Measurements from ENCODE around the gene DNAJB4. TPM values are rescaled to one million over a fixed set of nuclear protein-coding genes. Genes with fewer than 3 reads are reported as not detected.
A peak's percentile ranks its signal among the peaks of the same experiment; 100 is the strongest.

DNAJB4 gene
- polyA plus RNA-seq (2013, experiment 1 of 2) = 19.4 TPM
- polyA plus RNA-seq (2013, experiment 2 of 2) = 26.2 TPM

GRCh38 chr1:78004719-78005447, at the start of gene DNAJB4:
Gene DNAJB4 (plus strand): TSS chr1:78004939. CDS start chr1:78005111, 172 bp downstream.
- peak within 1 kb of the TSS; percentile 48 for H3K4me3 ChIP-seq (ENCODE audit: extremely low read depth, insufficient read depth, low read length, poor library complexity, severe bottlenecking)
- no peaks in the 10 kb centered on the region for H3K4me1 ChIP-seq (ENCODE audit: control insufficient read depth, insufficient read depth, low read length, poor library complexity, severe bottlenecking)
- peak within 1 kb of the TSS; percentile 98 for H3K27ac ChIP-seq (ENCODE audit: low read depth, low read length, severe bottlenecking)
- 2 to 12% methylated on average over 6 to 10 of the region's 12 CpGs for WGBS, 2 experiments (ENCODE audit: insufficient coverage in 2 of 2)
- H3K36me3 ChIP-seq (ENCODE audit: control insufficient read depth, insufficient read depth, low read length) = no peaks in the 10 kb centered on the region
- no peaks in the 10 kb centered on the region for H3K9me3 ChIP-seq (ENCODE audit: control insufficient read depth, low read length)

GRCh38 chr1:77955709-77956108, 49.0 kb upstream of the DNAJB4 start:
- no peak overlapping the region for H3K4me3 ChIP-seq (ENCODE audit: extremely low read depth, insufficient read depth, low read length, poor library complexity, severe bottlenecking)
- WGBS, 2 experiments (ENCODE audit: insufficient coverage in 2 of 2) = no CpG with 5 or more reads among the region's 3 CpGs
- no peaks in the 10 kb centered on the region for H3K4me1 ChIP-seq (ENCODE audit: control insufficient read depth, insufficient read depth, low read length, poor library complexity, severe bottlenecking)
- no peak overlapping the region for H3K27ac ChIP-seq (ENCODE audit: low read depth, low read length, severe bottlenecking)
- H3K36me3 ChIP-seq (ENCODE audit: control insufficient read depth, insufficient read depth, low read length) = peaks cover 94% of the 10 kb centered on the region
- no peaks in the 10 kb centered on the region for H3K9me3 ChIP-seq (ENCODE audit: control insufficient read depth, low read length)

GRCh38 chr1:77956464-77956863, 48.3 kb upstream of the DNAJB4 start:
- WGBS, 2 experiments (ENCODE audit: insufficient coverage in 2 of 2) = no CpG with 5 or more reads among the region's 3 CpGs
- Histone ChIP-seq H3K36me3 (ENCODE audit: control insufficient read depth, insufficient read depth, low read length) (peaks cover 94% of the 10 kb centered on the region), H3K9me3 (ENCODE audit: control insufficient read depth, low read length) (no peaks in the 10 kb centered on the region), H3K27ac (ENCODE audit: low read depth, low read length, severe bottlenecking) (no peak overlapping the region), H3K4me3 (ENCODE audit: extremely low read depth, insufficient read depth, low read length, poor library complexity, severe bottlenecking) (no peak overlapping the region), H3K4me1 (ENCODE audit: control insufficient read depth, insufficient read depth, low read length, poor library complexity, severe bottlenecking) (no peaks in the 10 kb centered on the region)

GRCh38 chr1:77958391-77958790, 46.3 kb upstream of the DNAJB4 start:
- Histone ChIP-seq H3K4me3 (ENCODE audit: extremely low read depth, insufficient read depth, low read length, poor library complexity, severe bottlenecking) (no peak overlapping the region), H3K4me1 (ENCODE audit: control insufficient read depth, insufficient read depth, low read length, poor library complexity, severe bottlenecking) (no peaks in the 10 kb centered on the region), H3K9me3 (ENCODE audit: control insufficient read depth, low read length) (no peaks in the 10 kb centered on the region), H3K27ac (ENCODE audit: low read depth, low read length, severe bottlenecking) (no peak overlapping the region), H3K36me3 (ENCODE audit: control insufficient read depth, insufficient read depth, low read length) (peaks cover 91% of the 10 kb centered on the region)

GRCh38 chr1:77958850-77959249, 45.9 kb upstream of the DNAJB4 start:
- no peak overlapping the region for H3K27ac ChIP-seq (ENCODE audit: low read depth, low read length, severe bottlenecking)
- H3K9me3 ChIP-seq (ENCODE audit: control insufficient read depth, low read length) = no peaks in the 10 kb centered on the region
- no peaks in the 10 kb centered on the region for H3K4me1 ChIP-seq (ENCODE audit: control insufficient read depth, insufficient read depth, low read length, poor library complexity, severe bottlenecking)
- peaks cover 93% of the 10 kb centered on the region for H3K36me3 ChIP-seq (ENCODE audit: control insufficient read depth, insufficient read depth, low read length)
- WGBS, 2 experiments (ENCODE audit: insufficient coverage in 2 of 2) = 93 to 100% methylated on average over 2 of the region's 2 CpGs
- H3K4me3 ChIP-seq (ENCODE audit: extremely low read depth, insufficient read depth, low read length, poor library complexity, severe bottlenecking) = no peak overlapping the region

- Histone ChIP-seq H3K36me3 (ENCODE audit: control insufficient read depth, insufficient read depth, low read length) (peaks cover 94% of the 10 kb centered on the region), H3K27ac (ENCODE audit: low read depth, low read length, severe bottlenecking) (no peak overlapping the region), H3K4me1 (ENCODE audit: control insufficient read depth, insufficient read depth, low read length, poor library complexity, severe bottlenecking) (no peaks in the 10 kb centered on the region), H3K9me3 (ENCODE audit: control insufficient read depth, low read length) (no peaks in the 10 kb centered on the region), H3K4me3 (ENCODE audit: extremely low read depth, insufficient read depth, low read length, poor library complexity, severe bottlenecking) (no peak overlapping the region)
- WGBS, 2 experiments (ENCODE audit: insufficient coverage in 2 of 2) = 88 to 100% methylated on average over 1 of the region's 2 CpGs
These were observed 43.3 kb upstream of the DNAJB4 start for GRCh38 chr1:77961392-77961791.

- WGBS, 2 experiments (ENCODE audit: insufficient coverage in 2 of 2) = 93 to 95% methylated on average over 3 of the region's 3 CpGs
- H3K4me1 ChIP-seq (ENCODE audit: control insufficient read depth, insufficient read depth, low read length, poor library complexity, severe bottlenecking) = no peaks in the 10 kb centered on the region
- H3K27ac ChIP-seq (ENCODE audit: low read depth, low read length, severe bottlenecking) = no peak overlapping the region
- H3K36me3 ChIP-seq (ENCODE audit: control insufficient read depth, insufficient read depth, low read length) = peaks cover 80% of the 10 kb centered on the region
- H3K9me3 ChIP-seq (ENCODE audit: control insufficient read depth, low read length) = no peaks in the 10 kb centered on the region
- no peak overlapping the region for H3K4me3 ChIP-seq (ENCODE audit: extremely low read depth, insufficient read depth, low read length, poor library complexity, severe bottlenecking)
These were observed 38.4 kb upstream of the DNAJB4 start for GRCh38 chr1:77966291-77966690.

GRCh38 chr1:77970192-77970591, 34.5 kb upstream of the DNAJB4 start:
- Histone ChIP-seq H3K4me1 (ENCODE audit: control insufficient read depth, insufficient read depth, low read length, poor library complexity, severe bottlenecking) (no peaks in the 10 kb centered on the region), H3K36me3 (ENCODE audit: control insufficient read depth, insufficient read depth, low read length) (peaks cover 69% of the 10 kb centered on the region), H3K4me3 (ENCODE audit: extremely low read depth, insufficient read depth, low read length, poor library complexity, severe bottlenecking) (no peak overlapping the region), H3K27ac (ENCODE audit: low read depth, low read length, severe bottlenecking) (no peak overlapping the region), H3K9me3 (ENCODE audit: control insufficient read depth, low read length) (no peaks in the 10 kb centered on the region)
- WGBS, 2 experiments (ENCODE audit: insufficient coverage in 2 of 2) = 80 to 100% methylated on average over 1 of the region's 1 CpG

- Histone ChIP-seq H3K27ac (ENCODE audit: low read depth, low read length, severe bottlenecking) (no peak overlapping the region), H3K4me1 (ENCODE audit: control insufficient read depth, insufficient read depth, low read length, poor library complexity, severe bottlenecking) (no peaks in the 10 kb centered on the region), H3K9me3 (ENCODE audit: control insufficient read depth, low read length) (no peaks in the 10 kb centered on the region), H3K4me3 (ENCODE audit: extremely low read depth, insufficient read depth, low read length, poor library complexity, severe bottlenecking) (no peak overlapping the region), H3K36me3 (ENCODE audit: control insufficient read depth, insufficient read depth, low read length) (peaks cover 59% of the 10 kb centered on the region)
- WGBS, 2 experiments (ENCODE audit: insufficient coverage in 2 of 2) = 75 to 79% methylated on average over 2 of the region's 3 CpGs
These were observed 32.7 kb upstream of the DNAJB4 start for GRCh38 chr1:77972080-77972479.

GRCh38 chr1:77975386-77975785, 29.4 kb upstream of the DNAJB4 start:
- 86 to 92% methylated on average over 2 of the region's 4 CpGs for WGBS, 2 experiments (ENCODE audit: insufficient coverage in 2 of 2)
- Histone ChIP-seq H3K27ac (ENCODE audit: low read depth, low read length, severe bottlenecking) (no peak overlapping the region), H3K36me3 (ENCODE audit: control insufficient read depth, insufficient read depth, low read length) (peaks cover 44% of the 10 kb centered on the region)

GRCh38 chr1:77975907-77976306, 28.8 kb upstream of the DNAJB4 start:
- H3K4me3 ChIP-seq (ENCODE audit: extremely low read depth, insufficient read depth, low read length, poor library complexity, severe bottlenecking) = peak overlapping the region; percentile 81
- peak overlapping the region; percentile 11 for H3K27ac ChIP-seq (ENCODE audit: low read depth, low read length, severe bottlenecking)
- H3K4me1 ChIP-seq (ENCODE audit: control insufficient read depth, insufficient read depth, low read length, poor library complexity, severe bottlenecking) = no peaks in the 10 kb centered on the region
- no CpG with 5 or more reads among the region's 2 CpGs for WGBS, 2 experiments (ENCODE audit: insufficient coverage in 2 of 2)
- peaks cover 39% of the 10 kb centered on the region for H3K36me3 ChIP-seq (ENCODE audit: control insufficient read depth, insufficient read depth, low read length)
- H3K9me3 ChIP-seq (ENCODE audit: control insufficient read depth, low read length) = no peaks in the 10 kb centered on the region

More at GRCh38 chr1:77975386-77975785, 29.4 kb upstream of the DNAJB4 start:
- no peaks in the 10 kb centered on the region for H3K4me1 ChIP-seq (ENCODE audit: control insufficient read depth, insufficient read depth, low read length, poor library complexity, severe bottlenecking)
- peak overlapping the region; percentile 81 for H3K4me3 ChIP-seq (ENCODE audit: extremely low read depth, insufficient read depth, low read length, poor library complexity, severe bottlenecking)
- H3K9me3 ChIP-seq (ENCODE audit: control insufficient read depth, low read length) = no peaks in the 10 kb centered on the region

Measured in mesodermal cell (in vitro differentiated cells).